Measurements from ENCODE around the gene PCDH1. TPM values are rescaled to one million over a fixed set of nuclear protein-coding genes. Genes with fewer than 3 reads are reported as not detected.

The PCDH1 gene
- total RNA-seq, 1 donor from 2014 or later, result 66.6 TPM

- Histone ChIP-seq H3K4me3 (no peak overlapping the region), H3K27ac (no peak overlapping the region), H3K36me3 (no peaks in the 10 kb centered on the region), H3K4me1 (no peaks in the 10 kb centered on the region), H3K9me3 (no peaks in the 10 kb centered on the region), H3K27me3 (no peaks in the 10 kb centered on the region)
- no peak for TF ChIP-seq CTCF (IDR thresholded peaks at IDR 0.05)
- DNase-seq, result no peak
- intact Hi-C loops (cut with DNase I), result no loop called here
- no peak for ATAC-seq
These were observed 50.0 kb downstream of the PCDH1 start for GRCh38 chr5:141828162-141828561.

- Histone ChIP-seq H3K27me3 (no peaks in the 10 kb centered on the region), H3K36me3 (no peaks in the 10 kb centered on the region), H3K4me1 (peaks cover 8% of the 10 kb centered on the region), H3K4me3 (no peak overlapping the region), H3K9me3 (no peaks in the 10 kb centered on the region), H3K27ac (no peak overlapping the region)
- ATAC-seq (no peak), DNase-seq (no peak)
- intact Hi-C loops (cut with DNase I), result no loop called here
- TF ChIP-seq CTCF (IDR thresholded peaks at IDR 0.05), result no peak
These were observed 51.5 kb downstream of the PCDH1 start for GRCh38 chr5:141826674-141827073.

DNA sequence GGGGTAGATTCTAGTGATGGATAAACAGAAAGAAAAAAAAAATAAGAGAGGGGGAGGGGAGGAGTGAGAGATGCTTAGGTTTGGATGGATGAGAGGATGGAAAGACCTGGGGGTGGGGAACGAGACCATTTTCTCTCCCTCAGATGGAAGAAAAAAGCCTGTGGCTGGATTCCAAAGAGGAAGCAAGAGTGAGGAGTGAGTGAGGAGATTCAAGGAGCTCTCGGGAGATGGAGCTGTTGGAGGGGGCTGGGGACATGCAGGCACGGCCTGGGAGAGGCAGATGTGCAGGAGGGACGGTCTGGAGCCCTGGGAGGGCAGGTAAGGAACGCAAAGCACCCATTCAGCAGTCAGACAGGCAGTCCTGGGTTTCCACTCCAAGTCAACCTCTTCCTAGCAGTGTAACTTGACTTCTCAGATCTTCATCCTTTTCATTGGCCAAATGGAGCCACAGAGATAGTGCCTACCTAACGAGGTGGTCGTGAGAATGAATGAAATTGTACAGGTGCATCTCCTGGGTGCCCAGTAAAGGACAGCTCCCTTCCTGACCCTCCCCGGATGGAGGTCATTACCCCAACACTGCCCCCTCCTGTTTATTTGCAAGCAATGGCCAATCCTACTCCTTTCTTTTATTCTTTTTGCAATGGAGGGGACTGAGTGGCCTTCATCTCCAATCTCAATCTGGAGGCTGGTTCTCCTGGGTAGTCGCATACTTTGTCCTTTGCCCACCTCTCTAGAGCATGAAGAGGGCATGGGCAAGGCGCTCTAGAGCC, 52.2 kb downstream of the PCDH1 start:
- peak; percentile 34 for TF ChIP-seq CTCF (IDR thresholded peaks at IDR 0.05)
- ATAC-seq (peak; percentile 50), DNase-seq (no peak)
- intact Hi-C loops (cut with DNase I), result no loop called here
- Histone ChIP-seq H3K4me3 (no peak overlapping the region), H3K27ac (no peak overlapping the region), H3K36me3 (no peaks in the 10 kb centered on the region), H3K27me3 (no peaks in the 10 kb centered on the region), H3K9me3 (no peaks in the 10 kb centered on the region), H3K4me1 (peaks cover 8% of the 10 kb centered on the region)

DNA sequence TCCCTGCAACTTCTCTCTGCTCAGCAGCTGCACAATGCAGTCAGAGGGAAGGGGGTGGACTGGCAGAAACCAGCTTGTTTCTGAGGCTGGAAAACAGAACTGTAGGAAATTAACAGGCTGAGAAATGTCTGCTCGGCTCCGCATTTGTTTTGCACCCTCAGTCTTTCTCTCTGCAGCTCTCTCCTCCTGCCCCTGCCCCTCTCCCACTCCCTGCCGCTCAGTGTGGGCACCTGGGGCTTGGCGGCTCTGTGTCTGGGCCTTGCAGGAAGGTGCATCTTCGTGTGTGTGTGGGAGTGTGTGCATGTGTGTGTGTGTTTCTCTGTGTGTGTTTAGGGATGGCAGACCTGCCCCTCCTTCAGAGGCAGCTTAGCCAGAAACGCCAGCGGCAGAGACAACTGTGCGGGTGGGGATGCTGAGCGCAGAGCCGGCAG, 53.0 kb downstream of the PCDH1 start:
- no peak overlapping the region for H3K27ac ChIP-seq
- DNase-seq, result no peak
- no peaks in the 10 kb centered on the region for H3K9me3 ChIP-seq
- intact Hi-C loops (cut with DNase I), result no loop called here
- TF ChIP-seq CTCF (IDR thresholded peaks at IDR 0.05), result no peak
- H3K4me3 ChIP-seq, result no peak overlapping the region
- H3K36me3 ChIP-seq, result no peaks in the 10 kb centered on the region
- H3K4me1 ChIP-seq, result peaks cover 8% of the 10 kb centered on the region
- ATAC-seq, result no peak
- no peaks in the 10 kb centered on the region for H3K27me3 ChIP-seq

GRCh38 chr5:141824717-141825116, 53.5 kb downstream of the PCDH1 start:
- H3K36me3 ChIP-seq, result no peaks in the 10 kb centered on the region
- no peak overlapping the region for H3K27ac ChIP-seq
- no peak overlapping the region for H3K4me3 ChIP-seq
- ATAC-seq, result no peak
- peaks cover 8% of the 10 kb centered on the region for H3K4me1 ChIP-seq
- TF ChIP-seq CTCF (IDR thresholded peaks at IDR 0.05), result no peak
- H3K27me3 ChIP-seq, result no peaks in the 10 kb centered on the region
- intact Hi-C loops (cut with DNase I), result no loop called here
- H3K9me3 ChIP-seq, result no peaks in the 10 kb centered on the region
- no peak for DNase-seq

All from upper lobe of right lung (tissue), 1 donor.